ENCODE data around the gene CFAP57.
"Not testable (repeated sequence)": the region's sequence is repeated elsewhere in the genome, so short reads cannot be mapped to it uniquely, and the experiment has no call there.

CFAP57 gene

GRCh38 chr1:43171876-43172526 lies at the start of gene CFAP57, which contains the start of gene EBNA1BP2:
CFAP57 (plus strand) TSS chr1:43172330; CDS start chr1:43172754, 424 bp downstream.
EBNA1BP2 (minus strand) TSS chr1:43172290; CDS start chr1:43172118, 172 bp downstream.
- H3K9ac ChIP-seq (ENCODE audit: low read depth, low read length): peak within 1 kb of the TSS; percentile 86
- H3K27ac ChIP-seq (ENCODE audit: low read length): no peak within 1 kb of the TSS
- H3K4me3 ChIP-seq (ENCODE audit: low read length): peak within 1 kb of the TSS; percentile 96
- H3K4me1 ChIP-seq (ENCODE audit: insufficient read depth, low read length): peaks cover 4% of the 10 kb centered on the region
- peaks cover 36% of the 10 kb centered on the region for H3K36me3 ChIP-seq (ENCODE audit: insufficient read depth, low read depth, low read length)
- H3K27me3 ChIP-seq (ENCODE audit: insufficient read depth, low read length): peaks cover 13% of the 10 kb centered on the region
- no peaks in the 10 kb centered on the region for H3K9me3 ChIP-seq (ENCODE audit: insufficient read depth, low read depth, low read length)

DNA sequence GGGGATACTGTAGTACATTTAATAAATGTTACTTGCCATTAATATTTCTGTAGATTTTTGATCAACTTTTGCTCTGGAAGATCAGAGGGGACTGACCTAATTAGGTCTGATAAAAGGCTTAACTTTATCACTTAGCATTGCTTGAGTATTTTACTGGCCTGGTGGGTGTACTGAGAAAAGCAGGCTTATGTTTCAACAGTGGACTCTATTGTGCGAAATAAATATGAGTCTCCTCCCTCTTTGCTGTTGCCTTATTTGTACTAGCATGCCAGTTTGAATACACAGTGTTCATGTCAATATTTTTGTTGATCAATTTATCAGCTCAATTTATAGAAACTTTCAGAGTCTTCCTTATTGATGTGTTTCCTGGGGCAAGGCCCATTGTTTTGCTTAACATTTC lies 49.1 kb upstream of the CFAP57 start:
- H3K36me3 ChIP-seq (ENCODE audit: insufficient read depth, low read depth, low read length): no peaks in the 10 kb centered on the region
- H3K9ac ChIP-seq (ENCODE audit: low read depth, low read length): no peak overlapping the region
- H3K4me1 ChIP-seq (ENCODE audit: insufficient read depth, low read length): peaks cover 6% of the 10 kb centered on the region; the same call in 1 of the 2 replicates
- H3K27ac ChIP-seq (ENCODE audit: low read length): no peak overlapping the region
- H3K4me3 ChIP-seq (ENCODE audit: low read length): no peak overlapping the region
- no peaks in the 10 kb centered on the region; the same call in 1 of the 2 replicates for H3K9me3 ChIP-seq (ENCODE audit: insufficient read depth, low read depth, low read length)
- H3K27me3 ChIP-seq (ENCODE audit: insufficient read depth, low read length): no peaks in the 10 kb centered on the region

- H3K4me3 ChIP-seq (ENCODE audit: low read length): no peak overlapping the region
- H3K27ac ChIP-seq (ENCODE audit: low read length): no peak overlapping the region
- no peak overlapping the region for H3K9ac ChIP-seq (ENCODE audit: low read depth, low read length)
- H3K36me3 ChIP-seq (ENCODE audit: insufficient read depth, low read depth, low read length): no peaks in the 10 kb centered on the region
- no peaks in the 10 kb centered on the region for H3K27me3 ChIP-seq (ENCODE audit: insufficient read depth, low read length)
- H3K9me3 ChIP-seq (ENCODE audit: insufficient read depth, low read depth, low read length): peaks cover 12% of the 10 kb centered on the region
- H3K4me1 ChIP-seq (ENCODE audit: insufficient read depth, low read length): no peaks in the 10 kb centered on the region
These were observed 43.3 kb upstream of the CFAP57 start for GRCh38 chr1:43128816-43129215.

DNA sequence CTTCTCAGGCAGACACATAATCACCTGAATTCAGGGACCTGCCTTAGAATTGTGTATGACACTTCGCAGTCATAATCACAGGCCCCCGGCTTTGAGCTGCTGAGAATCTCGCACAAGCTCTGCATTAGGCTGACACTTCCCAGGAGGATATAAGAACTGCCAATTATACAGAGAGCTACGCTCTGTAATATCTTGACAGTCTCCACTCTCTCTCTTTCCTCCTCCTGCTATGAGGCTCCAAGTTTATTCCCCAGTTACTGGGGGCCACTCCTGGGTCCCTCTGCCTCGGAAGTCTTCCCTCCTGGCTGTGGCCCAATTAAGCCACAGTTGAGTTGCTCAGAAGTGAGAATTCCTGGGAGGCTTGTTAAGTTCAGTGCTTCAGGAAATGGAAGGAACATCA lies 42.7 kb upstream of the CFAP57 start:
- H3K4me3 ChIP-seq (ENCODE audit: low read length): no peak overlapping the region
- peaks cover 18% of the 10 kb centered on the region for H3K9me3 ChIP-seq (ENCODE audit: insufficient read depth, low read depth, low read length)
- no peaks in the 10 kb centered on the region for H3K27me3 ChIP-seq (ENCODE audit: insufficient read depth, low read length)
- H3K4me1 ChIP-seq (ENCODE audit: insufficient read depth, low read length): no peaks in the 10 kb centered on the region
- no peak overlapping the region for H3K27ac ChIP-seq (ENCODE audit: low read length)
- no peak overlapping the region for H3K9ac ChIP-seq (ENCODE audit: low read depth, low read length)
- no peaks in the 10 kb centered on the region for H3K36me3 ChIP-seq (ENCODE audit: insufficient read depth, low read depth, low read length)

GRCh38 chr1:43134068-43134467 lies 38.1 kb upstream of the CFAP57 start:
- H3K9ac ChIP-seq (ENCODE audit: low read depth, low read length): no peak overlapping the region
- no peaks in the 10 kb centered on the region for H3K36me3 ChIP-seq (ENCODE audit: insufficient read depth, low read depth, low read length)
- peaks cover 32% of the 10 kb centered on the region for H3K9me3 ChIP-seq (ENCODE audit: insufficient read depth, low read depth, low read length)
- no peaks in the 10 kb centered on the region for H3K27me3 ChIP-seq (ENCODE audit: insufficient read depth, low read length)
- H3K27ac ChIP-seq (ENCODE audit: low read length): no peak overlapping the region
- H3K4me1 ChIP-seq (ENCODE audit: insufficient read depth, low read length): no peaks in the 10 kb centered on the region
- H3K4me3 ChIP-seq (ENCODE audit: low read length): no peak overlapping the region

- H3K4me3 ChIP-seq (ENCODE audit: low read length): no peak overlapping the region
- no peak overlapping the region for H3K27ac ChIP-seq (ENCODE audit: low read length)
- H3K9me3 ChIP-seq (ENCODE audit: insufficient read depth, low read depth, low read length): peaks cover 32% of the 10 kb centered on the region
- H3K9ac ChIP-seq (ENCODE audit: low read depth, low read length): no peak overlapping the region
- H3K36me3 ChIP-seq (ENCODE audit: insufficient read depth, low read depth, low read length): no peaks in the 10 kb centered on the region
- no peaks in the 10 kb centered on the region for H3K27me3 ChIP-seq (ENCODE audit: insufficient read depth, low read length)
- H3K4me1 ChIP-seq (ENCODE audit: insufficient read depth, low read length): no peaks in the 10 kb centered on the region
These were observed 37.5 kb upstream of the CFAP57 start for GRCh38 chr1:43134640-43135039.

GRCh38 chr1:43135857-43136781 lies 36.0 kb upstream of the CFAP57 start:
- Histone ChIP-seq H3K9me3 (ENCODE audit: insufficient read depth, low read depth, low read length) (peaks cover 32% of the 10 kb centered on the region), H3K36me3 (ENCODE audit: insufficient read depth, low read depth, low read length) (no peaks in the 10 kb centered on the region), H3K4me3 (ENCODE audit: low read length) (no peak overlapping the region), H3K4me1 (ENCODE audit: insufficient read depth, low read length) (no peaks in the 10 kb centered on the region), H3K27ac (ENCODE audit: low read length) (no peak overlapping the region), H3K27me3 (ENCODE audit: insufficient read depth, low read length) (no peaks in the 10 kb centered on the region), H3K9ac (ENCODE audit: low read depth, low read length) (no peak overlapping the region)

- H3K4me3 ChIP-seq (ENCODE audit: low read length): no peak overlapping the region
- peaks cover 31% of the 10 kb centered on the region for H3K9me3 ChIP-seq (ENCODE audit: insufficient read depth, low read depth, low read length)
- no peak overlapping the region for H3K9ac ChIP-seq (ENCODE audit: low read depth, low read length)
- no peaks in the 10 kb centered on the region for H3K36me3 ChIP-seq (ENCODE audit: insufficient read depth, low read depth, low read length)
- H3K27me3 ChIP-seq (ENCODE audit: insufficient read depth, low read length): no peaks in the 10 kb centered on the region
- no peak overlapping the region for H3K27ac ChIP-seq (ENCODE audit: low read length)
- H3K4me1 ChIP-seq (ENCODE audit: insufficient read depth, low read length): no peaks in the 10 kb centered on the region
These were observed 34.6 kb upstream of the CFAP57 start for GRCh38 chr1:43137445-43138052.

DNA sequence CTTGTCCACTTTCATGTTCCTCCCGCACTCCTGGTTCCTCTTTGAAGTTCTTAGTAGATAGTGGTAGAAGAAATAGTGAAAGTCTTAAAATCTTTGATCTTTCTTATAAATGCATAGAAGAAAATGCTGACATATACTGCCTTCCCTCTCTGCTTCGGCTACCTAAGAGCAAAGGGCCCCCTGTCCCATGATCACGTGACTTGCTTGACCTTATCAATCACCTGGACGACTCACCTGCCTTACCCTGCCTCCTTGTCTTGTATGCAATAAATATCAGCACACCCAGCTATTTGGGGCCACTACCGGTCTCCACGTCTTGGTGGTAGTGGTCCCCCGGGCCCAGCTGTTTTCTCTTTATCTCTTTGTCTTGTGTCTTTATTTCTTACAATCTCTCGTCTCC lies 32.8 kb upstream of the CFAP57 start:
- H3K27me3 ChIP-seq (ENCODE audit: insufficient read depth, low read length); H3K4me3 ChIP-seq (ENCODE audit: low read length); H3K4me1 ChIP-seq (ENCODE audit: insufficient read depth, low read length); H3K9ac ChIP-seq (ENCODE audit: low read depth, low read length); H3K36me3 ChIP-seq (ENCODE audit: insufficient read depth, low read depth, low read length); H3K27ac ChIP-seq (ENCODE audit: low read length): not testable (repeated sequence)
- H3K9me3 ChIP-seq (ENCODE audit: insufficient read depth, low read depth, low read length): peaks cover 15% of the 10 kb centered on the region

- Histone ChIP-seq H3K27me3 (ENCODE audit: insufficient read depth, low read length) (no peaks in the 10 kb centered on the region), H3K4me1 (ENCODE audit: insufficient read depth, low read length) (no peaks in the 10 kb centered on the region), H3K9ac (ENCODE audit: low read depth, low read length) (no peak overlapping the region), H3K27ac (ENCODE audit: low read length) (no peak overlapping the region), H3K36me3 (ENCODE audit: insufficient read depth, low read depth, low read length) (no peaks in the 10 kb centered on the region), H3K4me3 (ENCODE audit: low read length) (no peak overlapping the region), H3K9me3 (ENCODE audit: insufficient read depth, low read depth, low read length) (peaks cover 8% of the 10 kb centered on the region)
These were observed 32.1 kb upstream of the CFAP57 start for GRCh38 chr1:43140010-43140409.

- no peaks in the 10 kb centered on the region for H3K36me3 ChIP-seq (ENCODE audit: insufficient read depth, low read depth, low read length)
- no peak overlapping the region for H3K27ac ChIP-seq (ENCODE audit: low read length)
- no peak overlapping the region for H3K9ac ChIP-seq (ENCODE audit: low read depth, low read length)
- peaks cover 2% of the 10 kb centered on the region; the same call in 1 of the 2 replicates for H3K9me3 ChIP-seq (ENCODE audit: insufficient read depth, low read depth, low read length)
- H3K4me3 ChIP-seq (ENCODE audit: low read length): no peak overlapping the region
- H3K4me1 ChIP-seq (ENCODE audit: insufficient read depth, low read length): no peaks in the 10 kb centered on the region
- H3K27me3 ChIP-seq (ENCODE audit: insufficient read depth, low read length): no peaks in the 10 kb centered on the region
These were observed 31.5 kb upstream of the CFAP57 start for GRCh38 chr1:43140583-43140982.

Data from iPS-20b (cell line).